Mesothelial cell of epicardium (in vitro differentiated cells): ENCODE data around the gene SYTL5. TPM values are rescaled to one million over a fixed set of nuclear protein-coding genes. Genes with fewer than 3 reads are reported as not detected.

Source experiments
- DNase-seq, 2 experiments: peaks; one replicate each; pipeline ENCODE4 v3.0.0; 2021; ENCODE audit warnings: low spot score in 2 of 2; ENCODE audit not compliant: unreplicated experiment in 2 of 2
- H3K27ac Mint-ChIP-seq: 2 replicates; pipeline ENCODE4 v1.8.0; 2021; ENCODE audit warnings: mixed read lengths
- H3K27me3 Mint-ChIP-seq: 2 replicates; pipeline ENCODE4 v1.8.0; 2021; ENCODE audit warnings: low read depth, mixed read lengths
- H3K36me3 Mint-ChIP-seq: 2 replicates; pipeline ENCODE4 v1.8.0; 2021; ENCODE audit warnings: mixed read lengths
- H3K4me1 Mint-ChIP-seq: 2 replicates; pipeline ENCODE4 v1.8.0; 2021; ENCODE audit warnings: mixed read lengths
- H3K4me3 Mint-ChIP-seq: 2 replicates; pipeline ENCODE4 v1.8.0; 2021; ENCODE audit warnings: mild to moderate bottlenecking, moderate library complexity, mixed read lengths
- H3K9me3 Mint-ChIP-seq: 2 replicates; pipeline ENCODE4 v1.8.0; 2021; ENCODE audit warnings: mixed read lengths
- total RNA-seq: library from RNA; stranded (reverse); gene quantifications from 3 replicates; pipeline ENCODE4 v1.2.1, GENCODE V29; 2021
- TF ChIP-seq, protein P1 (sequence below): fragments of 200-600 bp; sonication (generic); IDR thresholded peaks from one replicate; pipeline ENCODE4 v1.5.0; 2021; ENCODE audit warnings: antibody characterized with exemption; ENCODE audit not compliant: unreplicated experiment

The SYTL5 gene
- total RNA-seq, 1 donor from 2014 or later, result 2.2 TPM

DNA sequence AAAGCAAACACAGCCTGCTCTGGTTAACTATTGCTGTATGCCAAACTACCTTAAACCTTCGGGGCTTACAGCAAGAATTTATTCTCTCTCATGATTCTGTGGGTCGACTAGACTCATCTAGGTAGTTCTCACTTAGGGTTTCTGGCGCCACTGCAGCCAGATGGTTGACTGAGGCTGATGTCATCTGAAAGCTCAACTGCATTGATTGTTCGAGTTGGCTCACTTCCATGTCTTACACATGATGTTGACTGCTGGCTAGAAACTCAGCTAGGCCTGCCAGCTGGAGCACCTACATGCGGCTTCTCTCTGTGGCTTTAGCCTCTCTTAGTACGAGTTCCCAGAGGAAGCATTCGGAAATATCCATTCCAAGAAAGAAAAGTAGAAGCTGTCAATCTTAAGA lies 111.1 kb downstream of the SYTL5 start:
- Mint-ChIP-seq H3K9me3 (peaks cover 33% of the 10 kb centered on the region), H3K4me3 (no peak overlapping the region), H3K27ac (no peak overlapping the region), H3K27me3 (no peaks in the 10 kb centered on the region), H3K4me1 (no peaks in the 10 kb centered on the region), H3K36me3 (peaks cover 2% of the 10 kb centered on the region)
- TF ChIP-seq, protein P1, sequence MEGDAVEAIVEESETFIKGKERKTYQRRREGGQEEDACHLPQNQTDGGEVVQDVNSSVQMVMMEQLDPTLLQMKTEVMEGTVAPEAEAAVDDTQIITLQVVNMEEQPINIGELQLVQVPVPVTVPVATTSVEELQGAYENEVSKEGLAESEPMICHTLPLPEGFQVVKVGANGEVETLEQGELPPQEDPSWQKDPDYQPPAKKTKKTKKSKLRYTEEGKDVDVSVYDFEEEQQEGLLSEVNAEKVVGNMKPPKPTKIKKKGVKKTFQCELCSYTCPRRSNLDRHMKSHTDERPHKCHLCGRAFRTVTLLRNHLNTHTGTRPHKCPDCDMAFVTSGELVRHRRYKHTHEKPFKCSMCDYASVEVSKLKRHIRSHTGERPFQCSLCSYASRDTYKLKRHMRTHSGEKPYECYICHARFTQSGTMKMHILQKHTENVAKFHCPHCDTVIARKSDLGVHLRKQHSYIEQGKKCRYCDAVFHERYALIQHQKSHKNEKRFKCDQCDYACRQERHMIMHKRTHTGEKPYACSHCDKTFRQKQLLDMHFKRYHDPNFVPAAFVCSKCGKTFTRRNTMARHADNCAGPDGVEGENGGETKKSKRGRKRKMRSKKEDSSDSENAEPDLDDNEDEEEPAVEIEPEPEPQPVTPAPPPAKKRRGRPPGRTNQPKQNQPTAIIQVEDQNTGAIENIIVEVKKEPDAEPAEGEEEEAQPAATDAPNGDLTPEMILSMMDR, result no peak
- no peak for DNase-seq

DNA sequence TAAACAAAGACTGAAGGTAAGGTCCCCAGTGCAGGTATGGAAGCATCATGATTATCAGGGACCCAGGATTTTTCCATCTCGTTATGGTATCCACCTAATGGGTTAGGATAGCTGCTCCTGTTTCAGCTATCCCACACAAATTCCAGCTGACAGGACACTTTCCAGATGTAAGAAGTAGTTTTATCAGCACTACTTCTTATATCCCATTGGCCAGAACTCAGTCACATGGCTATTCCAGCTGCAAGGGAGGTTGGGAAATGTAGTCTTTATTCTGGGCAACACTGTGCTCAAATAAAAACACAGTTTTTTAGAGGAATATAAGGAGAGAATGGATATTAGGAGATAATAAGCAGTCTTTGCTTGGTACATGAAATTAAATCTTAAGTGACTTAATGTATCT lies 117.6 kb downstream of the SYTL5 start:
- Mint-ChIP-seq H3K4me1 (no peaks in the 10 kb centered on the region), H3K36me3 (no peaks in the 10 kb centered on the region), H3K27me3 (no peaks in the 10 kb centered on the region), H3K9me3 (peaks cover 33% of the 10 kb centered on the region), H3K4me3 (no peak overlapping the region), H3K27ac (no peak overlapping the region)
- DNase-seq, result no peak
- TF ChIP-seq, protein P1, result no peak

DNA sequence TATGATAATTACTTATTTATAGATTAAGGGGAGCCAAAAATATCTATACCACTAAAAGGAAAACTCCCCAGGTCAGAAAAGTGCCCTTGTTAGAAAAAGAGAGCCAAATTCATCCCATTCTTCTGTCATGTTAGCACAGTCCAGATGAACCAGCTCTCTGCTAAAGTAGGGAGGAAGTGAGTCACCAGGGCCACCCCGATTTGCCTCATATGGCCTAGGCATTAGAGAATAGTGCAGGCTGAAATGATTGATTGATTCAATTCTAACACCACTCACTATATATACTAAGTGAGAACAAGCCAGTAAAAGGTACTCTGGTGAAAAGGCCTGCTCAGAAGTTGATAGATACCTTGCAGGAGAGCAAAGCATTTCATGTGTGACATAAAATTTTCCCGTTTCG lies 119.8 kb downstream of the SYTL5 start:
- Mint-ChIP-seq H3K4me3 (no peak overlapping the region), H3K36me3 (no peaks in the 10 kb centered on the region), H3K9me3 (peaks cover 37% of the 10 kb centered on the region)

DNA sequence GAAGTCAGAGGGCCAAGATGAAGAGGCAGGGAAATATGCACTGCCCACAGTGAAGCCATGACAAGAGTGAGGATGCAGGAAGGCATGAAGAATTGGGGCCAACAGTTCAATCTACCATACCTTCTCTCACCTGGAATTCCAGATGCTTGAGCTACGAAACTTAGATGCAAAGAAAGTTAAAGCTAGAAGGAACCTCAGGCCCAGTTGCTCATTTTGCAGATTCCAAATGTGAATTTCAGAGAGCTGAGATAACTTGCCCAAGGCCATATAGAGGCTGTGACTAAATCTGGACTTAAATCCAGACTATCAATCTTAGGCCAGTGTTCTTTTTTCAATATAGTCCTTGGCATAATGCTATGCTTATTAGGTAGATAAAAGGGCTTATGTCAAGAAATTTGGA lies 121.6 kb downstream of the SYTL5 start:
- no peaks in the 10 kb centered on the region for H3K27me3 Mint-ChIP-seq

More for the DNA sequence above, 119.8 kb downstream of the SYTL5 start:
- peaks cover 1% of the 10 kb centered on the region for H3K4me1 Mint-ChIP-seq
- H3K27ac Mint-ChIP-seq, result no peak overlapping the region
- H3K27me3 Mint-ChIP-seq, result no peaks in the 10 kb centered on the region
- TF ChIP-seq, protein P1, result no peak
- no peak for DNase-seq

DNA sequence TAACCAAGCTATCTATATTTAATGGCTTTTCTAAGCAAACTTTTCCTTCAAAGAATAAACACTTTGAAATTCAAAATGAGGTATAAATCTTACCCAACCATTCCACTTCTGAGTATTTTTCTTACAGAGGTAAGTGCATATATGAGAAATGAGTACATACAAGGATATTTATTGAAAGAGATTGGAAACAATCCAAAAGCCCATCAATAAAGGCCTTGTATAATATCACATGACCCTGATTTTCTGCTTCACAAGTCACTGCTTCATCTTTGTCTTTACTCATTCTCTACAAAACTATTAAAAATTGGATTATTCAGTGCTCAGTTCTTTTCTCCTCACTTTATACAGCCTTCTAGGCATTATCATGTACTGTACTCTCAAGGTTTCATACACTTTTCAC lies 123.0 kb downstream of the SYTL5 start:
- no peak overlapping the region for H3K4me3 Mint-ChIP-seq
- TF ChIP-seq, protein P1, result no peak
- H3K27me3 Mint-ChIP-seq, result no peaks in the 10 kb centered on the region
- peaks cover 46% of the 10 kb centered on the region for H3K9me3 Mint-ChIP-seq
- H3K4me1 Mint-ChIP-seq, result peaks cover 1% of the 10 kb centered on the region
- DNase-seq, result no peak
- no peak overlapping the region for H3K27ac Mint-ChIP-seq
- H3K36me3 Mint-ChIP-seq, result no peaks in the 10 kb centered on the region

More for the DNA sequence above, 121.6 kb downstream of the SYTL5 start:
- H3K4me1 Mint-ChIP-seq, result peaks cover 1% of the 10 kb centered on the region
- no peak overlapping the region for H3K27ac Mint-ChIP-seq
- no peaks in the 10 kb centered on the region for H3K36me3 Mint-ChIP-seq
- no peak overlapping the region for H3K4me3 Mint-ChIP-seq
- no peak for DNase-seq
- TF ChIP-seq, protein P1, result no peak
- peaks cover 42% of the 10 kb centered on the region for H3K9me3 Mint-ChIP-seq

DNA sequence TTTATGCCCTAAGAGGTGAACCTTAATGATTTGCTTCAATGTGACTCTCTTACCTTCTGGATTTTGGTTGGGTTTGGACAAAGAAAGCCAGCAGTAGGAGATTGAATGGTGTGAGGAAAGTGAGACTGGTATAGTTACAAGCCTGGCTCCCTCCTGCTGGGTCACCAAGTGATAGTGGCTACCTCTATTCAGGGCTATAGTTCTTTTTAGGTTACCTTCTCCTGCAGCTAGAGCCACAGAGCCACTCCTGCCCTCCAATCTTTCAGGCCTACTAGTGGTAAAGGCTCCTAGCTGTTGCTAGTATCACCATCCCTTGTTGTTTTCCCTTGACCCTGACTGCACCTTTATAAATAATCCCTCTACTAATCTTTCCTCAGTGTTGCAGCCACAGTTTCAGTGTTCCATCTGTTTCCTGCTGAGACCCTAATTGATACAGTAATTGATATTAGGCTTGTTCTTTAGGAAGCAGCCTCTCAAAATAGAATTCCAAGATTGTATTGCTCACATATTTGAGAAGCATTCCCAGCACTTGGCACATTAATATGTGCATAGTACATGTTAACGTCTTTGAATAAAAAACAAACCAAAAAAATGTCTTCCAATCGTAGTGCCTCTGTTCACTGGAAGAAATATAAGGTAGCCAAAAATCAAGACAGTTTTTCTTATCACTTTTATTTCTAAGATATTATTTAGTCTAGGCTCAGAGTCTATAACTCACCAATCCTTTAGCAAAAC lies 132.0 kb downstream of the SYTL5 start:
- Mint-ChIP-seq H3K4me3 (no peak overlapping the region), H3K9me3 (peaks cover 23% of the 10 kb centered on the region), H3K4me1 (peaks cover 6% of the 10 kb centered on the region), H3K27me3 (no peaks in the 10 kb centered on the region), H3K36me3 (no peaks in the 10 kb centered on the region), H3K27ac (no peak overlapping the region)
- TF ChIP-seq, protein P1, result no peak
- no peak for DNase-seq
